ENCODE data around the gene NDUFS8. TPM values are rescaled to one million over a fixed set of nuclear protein-coding genes. Genes with fewer than 3 reads are reported as not detected.

The NDUFS8 gene
- total RNA-seq, 1 experiment from 2014 or later = 221 TPM

DNA sequence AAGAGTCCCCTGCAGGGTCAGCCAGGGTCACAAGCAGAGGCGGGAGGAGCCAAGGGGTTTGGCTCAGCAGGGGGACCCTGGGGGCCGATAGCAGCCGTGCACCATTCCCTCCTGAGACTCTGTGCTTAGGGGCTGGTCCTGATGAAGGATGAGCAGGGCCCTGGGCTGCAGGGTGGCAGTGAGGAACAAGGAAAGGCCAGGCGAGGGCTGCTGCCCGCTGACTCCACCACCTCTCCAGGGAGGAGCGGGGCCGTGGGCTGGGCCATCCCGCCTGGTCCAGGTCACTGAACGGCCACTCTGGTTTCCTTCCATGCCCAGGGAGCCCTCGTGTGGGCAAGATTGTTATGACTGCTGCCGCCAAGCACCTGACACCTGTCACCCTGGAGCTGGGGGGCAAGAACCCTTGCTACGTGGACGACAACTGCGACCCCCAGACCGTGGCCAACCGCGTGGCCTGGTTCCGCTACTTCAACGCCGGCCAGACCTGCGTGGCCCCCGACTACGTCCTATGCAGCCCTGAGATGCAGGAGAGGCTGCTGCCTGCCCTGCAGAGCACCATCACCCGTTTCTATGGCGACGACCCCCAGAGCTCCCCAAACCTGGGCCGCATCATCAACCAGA is 9.2 kb upstream of the NDUFS8 start:
- H3K27me3 Mint-ChIP-seq (ENCODE audit: low read depth) = no peaks in the 10 kb centered on the region
- no peak overlapping the region for H3K4me3 Mint-ChIP-seq
- CTCF ChIA-PET = interaction anchor here (0.6 to 2.2 kb wide), 9 partner anchors 8 to 137 kb away, joined by 3 to 11 read pairs (median 4); partner anchors contain the start of gene ALDH3B1
- POLR2A ChIA-PET = no interaction called here
- H3K4me1 Mint-ChIP-seq = peaks cover 8% of the 10 kb centered on the region
- no peak overlapping the region for H3K27ac Mint-ChIP-seq
- DNase-seq (ENCODE audit: low spot score) (peak; percentile 53), ATAC-seq (peak; percentile 32)
- H3K9me3 Mint-ChIP-seq = no peaks in the 10 kb centered on the region
- H3K36me3 Mint-ChIP-seq = no peaks in the 10 kb centered on the region
- no peak for TF ChIP-seq FOXK1 (CRISPR knock-in tag; IDR thresholded peaks at IDR 0.05)
- no peak for TF ChIP-seq FOXP1 (CRISPR knock-in tag; IDR thresholded peaks at IDR 0.05; ENCODE audit: borderline replicate concordance)
- TF ChIP-seq, protein P1, sequence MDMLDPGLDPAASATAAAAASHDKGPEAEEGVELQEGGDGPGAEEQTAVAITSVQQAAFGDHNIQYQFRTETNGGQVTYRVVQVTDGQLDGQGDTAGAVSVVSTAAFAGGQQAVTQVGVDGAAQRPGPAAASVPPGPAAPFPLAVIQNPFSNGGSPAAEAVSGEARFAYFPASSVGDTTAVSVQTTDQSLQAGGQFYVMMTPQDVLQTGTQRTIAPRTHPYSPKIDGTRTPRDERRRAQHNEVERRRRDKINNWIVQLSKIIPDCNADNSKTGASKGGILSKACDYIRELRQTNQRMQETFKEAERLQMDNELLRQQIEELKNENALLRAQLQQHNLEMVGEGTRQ (CRISPR knock-in tag; IDR thresholded peaks at IDR 0.05) = no peak
- TF ChIP-seq SMAD3 (CRISPR knock-in tag; IDR thresholded peaks at IDR 0.05; ENCODE audit: borderline replicate concordance) = no peak
- TF ChIP-seq, protein P2, sequence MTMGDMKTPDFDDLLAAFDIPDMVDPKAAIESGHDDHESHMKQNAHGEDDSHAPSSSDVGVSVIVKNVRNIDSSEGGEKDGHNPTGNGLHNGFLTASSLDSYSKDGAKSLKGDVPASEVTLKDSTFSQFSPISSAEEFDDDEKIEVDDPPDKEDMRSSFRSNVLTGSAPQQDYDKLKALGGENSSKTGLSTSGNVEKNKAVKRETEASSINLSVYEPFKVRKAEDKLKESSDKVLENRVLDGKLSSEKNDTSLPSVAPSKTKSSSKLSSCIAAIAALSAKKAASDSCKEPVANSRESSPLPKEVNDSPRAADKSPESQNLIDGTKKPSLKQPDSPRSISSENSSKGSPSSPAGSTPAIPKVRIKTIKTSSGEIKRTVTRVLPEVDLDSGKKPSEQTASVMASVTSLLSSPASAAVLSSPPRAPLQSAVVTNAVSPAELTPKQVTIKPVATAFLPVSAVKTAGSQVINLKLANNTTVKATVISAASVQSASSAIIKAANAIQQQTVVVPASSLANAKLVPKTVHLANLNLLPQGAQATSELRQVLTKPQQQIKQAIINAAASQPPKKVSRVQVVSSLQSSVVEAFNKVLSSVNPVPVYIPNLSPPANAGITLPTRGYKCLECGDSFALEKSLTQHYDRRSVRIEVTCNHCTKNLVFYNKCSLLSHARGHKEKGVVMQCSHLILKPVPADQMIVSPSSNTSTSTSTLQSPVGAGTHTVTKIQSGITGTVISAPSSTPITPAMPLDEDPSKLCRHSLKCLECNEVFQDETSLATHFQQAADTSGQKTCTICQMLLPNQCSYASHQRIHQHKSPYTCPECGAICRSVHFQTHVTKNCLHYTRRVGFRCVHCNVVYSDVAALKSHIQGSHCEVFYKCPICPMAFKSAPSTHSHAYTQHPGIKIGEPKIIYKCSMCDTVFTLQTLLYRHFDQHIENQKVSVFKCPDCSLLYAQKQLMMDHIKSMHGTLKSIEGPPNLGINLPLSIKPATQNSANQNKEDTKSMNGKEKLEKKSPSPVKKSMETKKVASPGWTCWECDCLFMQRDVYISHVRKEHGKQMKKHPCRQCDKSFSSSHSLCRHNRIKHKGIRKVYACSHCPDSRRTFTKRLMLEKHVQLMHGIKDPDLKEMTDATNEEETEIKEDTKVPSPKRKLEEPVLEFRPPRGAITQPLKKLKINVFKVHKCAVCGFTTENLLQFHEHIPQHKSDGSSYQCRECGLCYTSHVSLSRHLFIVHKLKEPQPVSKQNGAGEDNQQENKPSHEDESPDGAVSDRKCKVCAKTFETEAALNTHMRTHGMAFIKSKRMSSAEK (CRISPR knock-in tag; IDR thresholded peaks at IDR 0.05; ENCODE audit: borderline replicate concordance) = no peak
- TF ChIP-seq NFATC4 (CRISPR knock-in tag; IDR thresholded peaks at IDR 0.05) = no peak
- TF ChIP-seq CREB1 (CRISPR knock-in tag; IDR thresholded peaks at IDR 0.05) = no peak
- no peak for TF ChIP-seq ZNF219 (CRISPR knock-in tag; IDR thresholded peaks at IDR 0.05; ENCODE audit: borderline replicate concordance)
- no peak for TF ChIP-seq SMAD4 (CRISPR knock-in tag; IDR thresholded peaks at IDR 0.05)
- TF ChIP-seq CREM (CRISPR knock-in tag; IDR thresholded peaks at IDR 0.05) = no peak
- no peak for TF ChIP-seq GTF2I (CRISPR knock-in tag; conservative IDR thresholded peaks at IDR 0.05)
- TF ChIP-seq, protein P3, sequence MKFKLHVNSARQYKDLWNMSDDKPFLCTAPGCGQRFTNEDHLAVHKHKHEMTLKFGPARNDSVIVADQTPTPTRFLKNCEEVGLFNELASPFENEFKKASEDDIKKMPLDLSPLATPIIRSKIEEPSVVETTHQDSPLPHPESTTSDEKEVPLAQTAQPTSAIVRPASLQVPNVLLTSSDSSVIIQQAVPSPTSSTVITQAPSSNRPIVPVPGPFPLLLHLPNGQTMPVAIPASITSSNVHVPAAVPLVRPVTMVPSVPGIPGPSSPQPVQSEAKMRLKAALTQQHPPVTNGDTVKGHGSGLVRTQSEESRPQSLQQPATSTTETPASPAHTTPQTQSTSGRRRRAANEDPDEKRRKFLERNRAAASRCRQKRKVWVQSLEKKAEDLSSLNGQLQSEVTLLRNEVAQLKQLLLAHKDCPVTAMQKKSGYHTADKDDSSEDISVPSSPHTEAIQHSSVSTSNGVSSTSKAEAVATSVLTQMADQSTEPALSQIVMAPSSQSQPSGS (CRISPR knock-in tag; IDR thresholded peaks at IDR 0.05; ENCODE audit: borderline replicate concordance, low read depth) = no peak
- no peak for TF ChIP-seq NFE2L1 (CRISPR knock-in tag; IDR thresholded peaks at IDR 0.05)
- no peak for TF ChIP-seq CBFB (CRISPR knock-in tag; IDR thresholded peaks at IDR 0.05; ENCODE audit: low read depth)
- TF ChIP-seq, protein P4, sequence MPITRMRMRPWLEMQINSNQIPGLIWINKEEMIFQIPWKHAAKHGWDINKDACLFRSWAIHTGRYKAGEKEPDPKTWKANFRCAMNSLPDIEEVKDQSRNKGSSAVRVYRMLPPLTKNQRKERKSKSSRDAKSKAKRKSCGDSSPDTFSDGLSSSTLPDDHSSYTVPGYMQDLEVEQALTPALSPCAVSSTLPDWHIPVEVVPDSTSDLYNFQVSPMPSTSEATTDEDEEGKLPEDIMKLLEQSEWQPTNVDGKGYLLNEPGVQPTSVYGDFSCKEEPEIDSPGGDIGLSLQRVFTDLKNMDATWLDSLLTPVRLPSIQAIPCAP (CRISPR knock-in tag; IDR thresholded peaks at IDR 0.05) = no peak
- no peak for TF ChIP-seq ZNF416 (CRISPR knock-in tag; IDR thresholded peaks at IDR 0.05)

DNA sequence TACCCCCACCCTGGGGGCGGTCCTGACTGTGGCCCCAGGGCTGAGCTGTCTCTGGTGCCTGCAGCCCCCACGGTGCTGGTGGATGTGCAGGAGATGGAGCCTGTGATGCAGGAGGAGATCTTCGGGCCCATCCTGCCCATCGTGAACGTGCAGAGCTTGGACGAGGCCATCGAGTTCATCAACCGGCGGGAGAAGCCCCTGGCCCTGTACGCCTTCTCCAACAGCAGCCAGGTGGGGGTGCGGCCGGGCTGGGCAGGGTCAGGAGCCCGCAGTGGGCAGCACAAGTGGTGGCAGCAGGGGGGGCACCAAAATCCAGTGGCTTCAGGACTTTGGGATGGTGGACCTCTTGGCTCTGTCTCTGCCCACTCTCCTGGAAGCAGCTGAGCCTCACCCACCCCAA is 8.0 kb upstream of the NDUFS8 start:
- Mint-ChIP-seq H3K4me3 (no peak overlapping the region), H3K4me1 (peaks cover 8% of the 10 kb centered on the region), H3K27me3 (ENCODE audit: low read depth) (no peaks in the 10 kb centered on the region), H3K9me3 (no peaks in the 10 kb centered on the region), H3K36me3 (no peaks in the 10 kb centered on the region), H3K27ac (no peak overlapping the region)
- ATAC-seq = no peak
- ChIA-PET POLR2A (no interaction called here), CTCF (interaction anchor here (1.0 to 1.5 kb wide), 4 partner anchors 13 to 186 kb away, joined by 3 to 11 read pairs (median 4); partner anchors contain the start of genes ALDH3B1 and TCIRG1)
- DNase-seq (ENCODE audit: low spot score) = no peak
- TF ChIP-seq ZNF219 (CRISPR knock-in tag; IDR thresholded peaks at IDR 0.05; ENCODE audit: borderline replicate concordance) = no peak
- TF ChIP-seq, protein P1 (CRISPR knock-in tag; IDR thresholded peaks at IDR 0.05) = no peak
- no peak for TF ChIP-seq NR3C1 (CRISPR knock-in tag; conservative IDR thresholded peaks at IDR 0.05; ENCODE audit: low read depth)
- no peak for TF ChIP-seq CREM (CRISPR knock-in tag; IDR thresholded peaks at IDR 0.05)
- no peak for TF ChIP-seq TCF7 (CRISPR knock-in tag; IDR thresholded peaks at IDR 0.05; ENCODE audit: low read depth)
- TF ChIP-seq CREB1 (CRISPR knock-in tag; IDR thresholded peaks at IDR 0.05) = no peak
- TF ChIP-seq, protein P5, sequence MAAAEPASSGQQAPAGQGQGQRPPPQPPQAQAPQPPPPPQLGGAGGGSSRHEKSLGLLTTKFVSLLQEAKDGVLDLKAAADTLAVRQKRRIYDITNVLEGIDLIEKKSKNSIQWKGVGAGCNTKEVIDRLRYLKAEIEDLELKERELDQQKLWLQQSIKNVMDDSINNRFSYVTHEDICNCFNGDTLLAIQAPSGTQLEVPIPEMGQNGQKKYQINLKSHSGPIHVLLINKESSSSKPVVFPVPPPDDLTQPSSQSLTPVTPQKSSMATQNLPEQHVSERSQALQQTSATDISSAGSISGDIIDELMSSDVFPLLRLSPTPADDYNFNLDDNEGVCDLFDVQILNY (CRISPR knock-in tag; IDR thresholded peaks at IDR 0.05) = no peak
- TF ChIP-seq SMAD4 (CRISPR knock-in tag; IDR thresholded peaks at IDR 0.05) = no peak
- TF ChIP-seq ETV6 (CRISPR knock-in tag; IDR thresholded peaks at IDR 0.05) = no peak
- no peak for TF ChIP-seq NFATC4 (CRISPR knock-in tag; IDR thresholded peaks at IDR 0.05)
- TF ChIP-seq PRRX2 (CRISPR knock-in tag; IDR thresholded peaks at IDR 0.05) = no peak
- no peak for TF ChIP-seq GRHL2 (CRISPR knock-in tag; IDR thresholded peaks at IDR 0.05; ENCODE audit: insufficient replicate concordance, severe bottlenecking)

All from WTC11 (cell line).